LoVo (cell line): ENCODE measurements around the gene PCBP3.
A peak's percentile ranks its signal among the peaks of the same experiment; 100 is the strongest.
"Not testable (repeated sequence)": the region's sequence is repeated elsewhere in the genome, so short reads cannot be mapped to it uniquely, and the experiment has no call there.

Source experiments
- DNase-seq: peaks from one replicate; pipeline ENCODE4 v3.0.0-alpha.2; 2016; ENCODE audit warnings: low spot score

The PCBP3 gene

GRCh38 chr21:45970674-45971615, 327.4 kb downstream of the PCBP3 start:
- DNase-seq = peak; percentile 31

- no peak for DNase-seq
Observed at GRCh38 chr21:45971616-45972352, 328.3 kb downstream of the PCBP3 start.

DNA sequence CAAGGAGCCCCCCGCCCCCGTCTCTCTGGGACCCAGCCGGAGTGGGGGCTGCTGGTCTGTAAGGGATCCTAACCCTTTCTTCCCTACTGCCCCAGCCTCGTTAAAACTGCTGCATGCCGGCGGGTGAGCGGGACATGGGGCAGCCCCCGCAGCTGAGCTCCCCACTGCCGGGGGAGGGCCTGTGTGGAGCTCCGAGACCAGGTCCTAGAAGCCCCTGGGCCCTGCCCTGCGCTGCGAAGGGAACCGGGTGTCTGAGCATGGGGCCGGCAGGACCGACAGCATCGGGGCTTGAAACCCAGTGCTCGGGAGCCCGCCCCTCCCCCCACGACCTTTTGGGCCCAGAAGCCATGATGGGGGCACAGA, 328.8 kb downstream of the PCBP3 start:
- no peak for DNase-seq

DNA sequence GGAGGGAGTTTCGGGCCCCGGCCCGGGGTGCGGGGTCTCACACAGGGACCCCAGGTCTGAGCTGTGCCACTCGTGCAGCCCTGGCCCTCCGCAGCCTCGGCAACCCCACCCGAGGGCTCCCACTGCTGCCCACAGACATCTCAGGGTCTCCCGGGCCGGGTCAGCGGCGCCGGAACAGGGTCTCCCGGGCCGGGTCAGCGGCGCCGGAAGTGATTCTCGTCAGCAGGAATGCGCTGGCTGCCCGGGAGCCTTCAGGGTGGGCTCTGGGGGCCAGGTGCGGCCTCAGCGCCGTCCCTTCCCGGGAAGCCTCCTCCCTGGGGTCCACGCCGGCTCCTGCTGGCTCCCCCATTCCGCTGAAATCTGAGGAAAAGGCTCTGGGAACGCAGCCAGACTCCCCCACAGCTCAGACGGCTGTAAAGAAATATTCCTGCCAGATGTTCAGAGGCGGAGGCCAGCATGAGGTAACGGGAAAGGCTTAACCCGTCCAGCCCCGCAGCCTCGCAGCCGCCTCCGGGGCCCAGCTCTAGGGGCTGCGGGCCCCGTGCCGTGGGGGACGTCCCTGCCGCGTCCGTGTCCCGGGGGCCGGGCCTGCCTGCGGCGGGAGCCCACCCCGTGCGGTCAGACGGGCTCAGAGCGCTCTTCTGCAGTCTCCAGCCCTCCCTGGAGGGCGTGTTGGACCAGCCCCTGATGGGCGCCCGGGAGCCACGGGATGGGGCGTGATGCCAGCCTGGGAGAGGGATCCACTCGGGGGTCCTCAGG, 329.4 kb downstream of the PCBP3 start:
- DNase-seq = no peak

- peak; percentile 37 for DNase-seq
Observed at GRCh38 chr21:45973475-45974072, 330.0 kb downstream of the PCBP3 start.

- peak; percentile 26 for DNase-seq
Observed at GRCh38 chr21:45974073-45975019, 330.8 kb downstream of the PCBP3 start.

- no peak for DNase-seq
Observed at GRCh38 chr21:45975020-45975666, 331.6 kb downstream of the PCBP3 start.

- DNase-seq = not testable (repeated sequence)
Observed at GRCh38 chr21:45975667-45976409, 332.3 kb downstream of the PCBP3 start.

DNA sequence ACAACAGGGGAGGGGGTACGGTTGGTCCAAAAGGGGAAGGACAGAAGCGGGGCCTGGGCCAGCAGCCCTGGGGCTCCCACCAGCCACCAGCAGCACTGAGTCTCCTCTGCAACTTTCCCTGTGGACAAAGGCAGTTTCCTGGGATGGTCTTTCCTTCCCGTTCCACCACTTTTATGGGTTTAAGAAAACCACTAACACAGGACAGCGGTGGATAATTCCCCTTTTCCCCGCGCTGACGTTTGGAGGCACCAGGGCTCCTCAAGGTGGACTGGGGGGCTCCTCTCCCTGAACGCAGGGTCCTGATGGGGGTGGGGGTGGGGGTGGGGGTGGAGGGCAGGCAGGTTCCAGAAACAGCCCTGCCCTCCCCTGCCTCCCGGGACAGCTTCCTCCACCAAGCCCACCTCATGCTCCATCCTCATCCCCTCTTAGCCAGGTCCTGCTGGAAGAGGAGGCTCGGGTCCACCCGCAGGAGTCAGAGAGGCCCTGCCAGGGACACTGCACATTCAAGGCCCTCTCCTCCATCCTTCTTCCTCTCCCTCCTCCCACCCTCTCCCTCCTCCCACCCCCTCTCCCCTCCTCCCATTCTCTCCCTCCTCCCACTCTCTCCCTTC, 333.3 kb downstream of the PCBP3 start:
- DNase-seq = no peak

DNA sequence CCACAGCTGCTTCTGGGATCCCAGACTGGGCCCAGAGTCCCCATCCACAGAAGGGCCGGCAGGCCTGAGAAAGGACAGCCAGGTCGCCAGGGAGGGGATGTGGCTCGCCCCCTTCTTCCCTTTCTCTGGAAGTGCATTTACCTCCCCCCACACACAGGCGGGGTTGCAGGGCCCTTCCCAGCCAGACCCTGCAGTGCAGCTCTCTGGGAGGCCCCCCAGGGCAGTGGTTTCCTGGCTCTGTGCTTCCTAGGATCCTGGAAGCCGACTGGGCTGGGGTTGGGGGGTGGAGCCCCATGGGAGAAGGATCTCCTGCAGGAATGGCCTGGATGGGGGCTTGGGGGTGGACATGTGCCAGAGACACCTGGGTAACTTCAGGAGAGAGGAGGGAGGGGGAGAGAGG, 333.9 kb downstream of the PCBP3 start:
- no peak for DNase-seq

DNA sequence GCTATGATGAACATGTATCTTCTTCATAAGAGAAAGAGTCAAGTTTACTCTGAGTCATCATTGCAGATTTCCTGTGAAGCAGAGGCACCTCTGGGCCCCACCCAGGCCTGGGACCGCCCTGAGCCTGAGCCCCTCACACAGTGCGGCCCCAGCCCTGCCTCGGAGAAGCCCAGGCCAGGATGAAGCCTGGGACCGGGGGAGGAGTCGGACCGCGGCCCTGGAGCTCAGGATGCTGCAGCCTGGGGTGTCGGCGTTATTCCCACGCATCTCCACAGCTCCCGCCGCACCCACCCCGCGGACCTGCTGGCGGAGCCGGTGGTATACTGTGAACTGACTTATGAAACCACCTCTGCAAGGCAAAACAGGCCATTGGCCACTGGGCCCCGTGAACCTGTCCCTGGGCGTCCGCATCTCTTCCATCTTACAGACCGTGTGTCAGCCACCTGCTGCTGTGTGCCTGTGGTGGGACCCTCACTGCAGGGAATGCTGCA, 335.7 kb downstream of the PCBP3 start:
- DNase-seq = no peak

DNA sequence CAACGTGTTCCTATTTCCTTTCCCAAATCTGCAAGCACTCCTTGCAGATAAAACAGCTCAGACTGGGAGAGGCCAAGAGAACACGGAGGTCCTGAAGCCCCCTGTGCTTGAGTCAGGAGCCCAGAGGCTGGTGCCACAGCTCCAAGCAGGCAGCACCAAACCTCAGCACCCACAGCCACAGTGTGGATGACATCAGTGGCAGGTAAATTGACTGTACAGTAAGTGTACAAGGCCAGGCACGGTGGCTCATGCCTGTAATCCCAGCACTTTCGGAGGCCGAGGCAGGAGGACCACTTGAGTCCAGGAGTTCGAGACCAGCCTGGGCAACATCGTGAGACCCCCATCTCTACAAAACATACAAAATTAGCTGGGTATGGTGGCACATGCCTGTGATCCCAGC, 336.1 kb downstream of the PCBP3 start:
- DNase-seq = no peak

DNA sequence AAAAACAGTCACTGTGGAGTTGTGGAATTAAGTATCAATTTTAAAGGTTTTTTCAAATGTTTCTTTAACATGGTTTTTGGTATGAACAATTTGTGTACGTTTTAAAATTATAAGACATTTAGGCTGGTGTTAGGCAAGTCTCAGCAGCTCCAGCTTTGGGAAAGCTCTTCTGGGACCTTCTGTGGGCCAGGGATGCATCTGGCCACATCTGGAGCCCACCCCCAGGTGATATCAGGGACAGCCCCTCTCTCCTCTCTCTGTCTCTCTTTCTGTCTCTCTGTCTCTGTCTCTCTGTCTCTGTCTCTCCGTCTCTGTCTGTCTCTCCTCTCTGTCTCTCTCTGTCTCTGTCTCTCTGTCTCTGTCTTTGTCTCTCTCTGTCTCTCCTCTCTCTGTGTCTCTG, 336.7 kb downstream of the PCBP3 start:
- no peak for DNase-seq

DNA sequence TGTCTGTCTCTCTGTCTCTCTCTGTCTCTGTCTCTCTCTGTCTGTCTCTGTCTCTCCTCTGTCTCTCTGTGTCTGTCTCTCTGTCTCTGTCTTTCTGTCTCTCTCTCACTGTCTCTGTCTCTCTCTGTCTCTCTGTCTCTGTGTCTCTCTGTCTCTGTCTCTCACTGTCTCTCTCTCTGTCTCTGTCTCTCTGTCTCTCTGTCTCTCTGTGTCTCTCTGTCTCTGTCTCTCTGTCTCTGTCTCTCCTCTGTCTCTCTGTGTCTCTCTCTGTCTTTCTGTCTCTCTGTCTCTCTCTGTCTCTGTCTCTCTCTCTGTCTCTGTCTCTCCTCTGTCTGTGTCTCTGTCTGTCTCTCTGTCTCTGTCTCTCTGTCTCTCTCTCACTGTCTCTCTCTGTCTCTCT, 337.2 kb downstream of the PCBP3 start:
- DNase-seq = no peak

GRCh38 chr21:45981151-45982091, 337.9 kb downstream of the PCBP3 start, which contains the start of gene COL6A1:
TSS of gene COL6A1 (plus strand) at chr21:45981770. CDS start at chr21:45981851, 81 bp downstream.
- peak; percentile 72 for DNase-seq

GRCh38 chr21:45982092-45982757, 338.7 kb downstream of the PCBP3 start:
- DNase-seq = no peak
